ENCODE data around the gene HOMER1. TPM values are rescaled to one million over a fixed set of nuclear protein-coding genes. Genes with fewer than 3 reads are reported as not detected.

Gene HOMER1
- total and polyA plus RNA-seq, 9 of the 15 experiments (the other 6 are each of a cell fraction or from before 2014, with no cell fraction given), result 6.3 to 39.9 (median 9.9) TPM

DNA sequence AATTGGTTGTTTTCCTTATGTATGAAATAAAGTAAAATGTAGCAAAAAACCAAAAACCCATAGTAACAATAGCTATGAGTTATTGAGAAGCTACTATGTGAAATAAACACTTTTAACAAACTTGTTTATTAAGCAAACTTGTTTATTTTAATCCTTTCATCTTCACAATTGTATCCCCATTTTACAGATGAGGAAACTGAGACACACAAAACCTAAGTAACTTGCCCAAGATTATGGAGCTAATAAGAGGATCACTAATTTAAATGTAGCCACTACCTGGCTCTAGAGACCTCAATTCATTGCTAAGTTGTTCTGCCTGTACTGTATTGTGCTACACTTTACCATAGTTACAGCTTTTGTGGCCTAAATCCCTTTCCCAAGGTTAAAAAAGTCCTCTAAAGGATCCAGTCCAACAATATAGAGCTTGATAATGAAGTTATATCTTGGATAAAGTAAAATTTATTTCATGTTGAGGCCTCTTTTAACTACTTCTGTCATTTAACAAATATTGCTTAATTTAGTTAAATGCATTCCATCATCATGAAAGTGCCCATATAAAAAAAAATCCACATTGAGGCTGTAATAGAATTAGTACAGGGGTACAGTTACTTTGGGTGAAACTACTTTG lies 22.1 kb downstream of the HOMER1 start:
- Histone ChIP-seq H3K9ac (ENCODE audit: insufficient read depth in 1 of 2, low read depth in 2 of 2, low read length in 2 of 2) (no peak overlapping the region), H3K36me3 (ENCODE audit: control insufficient read depth, insufficient read depth, low read length) (no peaks in the 10 kb centered on the region), H3K4me3 (no peak overlapping the region), H3K27me3 (ENCODE audit: control insufficient read depth in 2 of 2, insufficient read depth in 2 of 2, low read length in 2 of 2) (no peaks in the 10 kb centered on the region), H3K9me3 (replicated peaks; ENCODE audit: control insufficient read depth, insufficient read depth, low read depth, low read length) (no peaks in the 10 kb centered on the region), H3K4me2 (ENCODE audit: insufficient read depth, low read length) (no peak overlapping the region), H3K4me1 (replicated peaks in 1 of 2; ENCODE audit: control insufficient read depth in 2 of 2, insufficient read depth in 2 of 2, low read length in 2 of 2) (no peaks in the 10 kb centered on the region), H3K79me2 (ENCODE audit: control insufficient read depth, insufficient read depth, low read length) (peaks cover 5% of the 10 kb centered on the region; the same call in 1 of the 3 replicates), H3K27ac (ENCODE audit: extremely low read depth, low read depth, low read length) (no peak overlapping the region), H3K9me1 (ENCODE audit: control insufficient read depth, insufficient read depth, low read length) (no peaks in the 10 kb centered on the region), H2AFZ (ENCODE audit: low read depth, low read length) (no peak overlapping the region), H4K20me1 (replicated peaks; ENCODE audit: control insufficient read depth, insufficient read depth, low read length) (no peaks in the 10 kb centered on the region)
- in situ Hi-C loops (cut with MboI) (no loop called here), intact Hi-C loops (cut with micrococcal nuclease) (no loop called here)
- ChIA-PET CTCF (ENCODE audit: low intra/inter-chr PET ratio) (no interaction called here), POLR2A (interaction anchor here (0.6 to 2.0 kb wide), 2 partner anchors 9 to 300 kb away, joined by 3 to 5 read pairs; no protein-coding TSS in a partner anchor)
- no peak for DNase-seq (ENCODE audit: extremely low read depth in 1 of 4, low spot score in 3 of 4)
- no TSS peak for BruUV-seq (replicated peaks)
- FAIRE-seq, result no peak
- no peak for TF ChIP-seq THRAP3 (IDR thresholded peaks at IDR 0.05; ENCODE audit: borderline replicate concordance)
- no peak for TF ChIP-seq KAT2B (IDR thresholded peaks at IDR 0.05; ENCODE audit: low read depth, low read length)
- TF ChIP-seq RBM25 (IDR thresholded peaks at IDR 0.05; ENCODE audit: low read depth, low read length, severe bottlenecking), result peak; percentile 94
- no peak for TF ChIP-seq ZBTB7A (IDR thresholded peaks at IDR 0.05; ENCODE audit: borderline replicate concordance, control insufficient read depth, low read depth, low read length)
- TF ChIP-seq, protein P1, sequence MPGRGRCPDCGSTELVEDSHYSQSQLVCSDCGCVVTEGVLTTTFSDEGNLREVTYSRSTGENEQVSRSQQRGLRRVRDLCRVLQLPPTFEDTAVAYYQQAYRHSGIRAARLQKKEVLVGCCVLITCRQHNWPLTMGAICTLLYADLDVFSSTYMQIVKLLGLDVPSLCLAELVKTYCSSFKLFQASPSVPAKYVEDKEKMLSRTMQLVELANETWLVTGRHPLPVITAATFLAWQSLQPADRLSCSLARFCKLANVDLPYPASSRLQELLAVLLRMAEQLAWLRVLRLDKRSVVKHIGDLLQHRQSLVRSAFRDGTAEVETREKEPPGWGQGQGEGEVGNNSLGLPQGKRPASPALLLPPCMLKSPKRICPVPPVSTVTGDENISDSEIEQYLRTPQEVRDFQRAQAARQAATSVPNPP (IDR thresholded peaks at IDR 0.05; ENCODE audit: borderline replicate concordance, insufficient read depth, insufficient read length), result no peak
- no peak for TF ChIP-seq FOXJ2 (tag; IDR thresholded peaks at IDR 0.05)
- peak; percentile 37 for TF ChIP-seq CHD4 (IDR thresholded peaks at IDR 0.05; ENCODE audit: insufficient read depth, insufficient replicate concordance, low read depth, low read length, poor library complexity, severe bottlenecking)
- peak; percentile 82; the same call in 1 of the 2 replicates for TF ChIP-seq BCOR (IDR thresholded peaks at IDR 0.05)
- TF ChIP-seq BDP1 (IDR thresholded peaks at IDR 0.05; ENCODE audit: insufficient read depth, insufficient read length), result no peak
- TF ChIP-seq FOXK2 (conservative IDR thresholded peaks at IDR 0.05 in 1 of 2, IDR thresholded peaks at IDR 0.05 in 1 of 2; ENCODE audit: low read depth in 2 of 2), result no peak
- TF ChIP-seq TRIM28 (IDR thresholded peaks at IDR 0.05), result no peak
- TF ChIP-seq, protein P2, sequence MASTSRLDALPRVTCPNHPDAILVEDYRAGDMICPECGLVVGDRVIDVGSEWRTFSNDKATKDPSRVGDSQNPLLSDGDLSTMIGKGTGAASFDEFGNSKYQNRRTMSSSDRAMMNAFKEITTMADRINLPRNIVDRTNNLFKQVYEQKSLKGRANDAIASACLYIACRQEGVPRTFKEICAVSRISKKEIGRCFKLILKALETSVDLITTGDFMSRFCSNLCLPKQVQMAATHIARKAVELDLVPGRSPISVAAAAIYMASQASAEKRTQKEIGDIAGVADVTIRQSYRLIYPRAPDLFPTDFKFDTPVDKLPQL (IDR thresholded peaks at IDR 0.05; ENCODE audit: extremely low read depth, insufficient read length), result no peak
- peak; percentile 71 for TF ChIP-seq ADNP (tag; IDR thresholded peaks at IDR 0.05)
- peak; percentile 35 to 43; a peak in 2 of 4 replicates for TF ChIP-seq KDM1A (IDR thresholded peaks at IDR 0.05)
- ATAC-seq, result no peak
